TTC549 (cell line): ENCODE data around the gene REM1.

Experiments
- FAIRE-seq: peaks from 2 replicates; lab custom pipeline; 2012; peaks lifted over from hg19 to GRCh38; lab: Jason Lieb, UNC

The REM1 gene

DNA sequence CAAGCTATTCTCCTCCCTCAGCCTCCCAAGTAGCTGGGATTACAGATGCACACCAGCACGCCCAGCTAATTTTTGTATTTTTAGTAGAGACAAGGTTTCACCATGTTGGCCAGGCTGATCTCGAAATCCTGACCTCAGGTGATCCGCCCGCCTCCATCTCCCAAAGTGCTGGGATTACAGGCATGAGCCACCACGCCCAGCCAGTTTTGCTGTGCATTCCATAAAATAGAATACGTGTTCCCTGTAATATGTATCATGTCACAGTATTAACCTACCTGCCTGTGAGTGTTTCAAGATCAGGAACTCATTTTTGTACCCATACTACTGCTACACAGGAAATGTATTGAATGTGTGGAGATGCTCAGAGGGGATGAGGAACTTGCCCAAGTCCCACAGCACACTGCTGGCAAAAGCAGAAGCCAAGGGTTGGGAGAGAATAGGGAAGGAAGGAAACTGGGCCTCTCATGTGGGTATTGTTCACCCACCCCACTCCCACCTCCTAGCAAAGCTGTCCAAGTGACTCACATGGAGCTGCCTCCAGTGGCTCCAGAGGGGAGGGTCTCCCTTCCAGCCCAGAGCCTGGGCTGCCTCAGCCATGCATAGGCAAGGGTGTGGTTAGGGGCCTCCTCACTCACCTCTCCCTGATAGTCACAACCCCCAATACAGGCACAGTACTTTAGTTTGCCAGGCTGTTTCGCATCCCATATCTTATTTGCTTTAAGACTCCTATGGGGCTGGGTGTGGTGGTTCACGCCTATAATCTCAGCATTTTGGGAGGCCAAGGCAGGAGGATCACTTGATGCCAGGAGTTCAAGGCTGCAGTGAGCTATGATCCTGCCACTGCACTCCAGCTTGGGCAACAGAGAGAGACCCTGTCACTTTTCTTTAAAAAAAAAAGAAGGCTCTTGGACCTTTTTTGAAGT, 48.5 kb downstream of the REM1 start:
- no peak for FAIRE-seq

DNA sequence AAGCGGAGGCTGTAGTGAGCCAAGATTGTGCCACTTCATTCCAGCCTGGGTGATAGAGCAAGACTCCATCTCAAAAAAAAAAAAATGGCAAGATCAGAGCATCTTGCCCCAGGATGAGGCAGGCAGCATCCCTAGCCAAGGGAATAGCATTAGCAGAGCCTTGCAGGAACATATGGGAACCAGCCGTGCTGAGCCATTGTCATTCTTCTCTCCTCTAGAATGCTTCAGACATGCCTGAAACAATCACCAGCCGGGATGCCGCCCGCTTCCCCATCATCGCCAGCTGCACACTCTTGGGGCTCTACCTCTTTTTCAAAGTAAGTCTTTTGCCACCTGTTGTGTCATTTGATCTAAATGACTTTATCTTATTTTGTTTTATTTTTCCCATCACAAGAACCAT, 52.2 kb downstream of the REM1 start:
- no peak for FAIRE-seq
